HEK293T (cell line): ENCODE results near the gene SH3PXD2A.

ENCODE experiments used
- CTCF ChIA-PET: fragments of 350-600 bp; formaldehyde crosslinking; extraction: SDS; loops from one replicate; lab custom pipeline; 2021; ENCODE audit warnings: antibody characterized with exemption, inconsistent platforms; lab: Yijun Ruan, JAX
- POLR2A ChIA-PET: fragments of 350-600 bp; formaldehyde crosslinking; extraction: SDS; loops from one replicate; lab custom pipeline; 2020; ENCODE audit warnings: antibody characterized with exemption, inconsistent platforms; lab: Yijun Ruan, JAX
- DNase-seq: peaks from one replicate; pipeline ENCODE4 v3.0.0; 2012; ENCODE audit warnings: mixed read lengths; ENCODE audit errors: extremely low spot score
- ARNT ChIP-seq: fragments of 450-650 bp; IDR thresholded peaks from 2 replicates; pipeline ENCODE4 v1.6.1; 2017; ENCODE audit warnings: mild to moderate bottlenecking
- BHLHE40 ChIP-seq: fragments of 450-650 bp; IDR thresholded peaks from 2 replicates; pipeline ENCODE4 v1.6.1; 2016; ENCODE audit warnings: mild to moderate bottlenecking, moderate library complexity, borderline replicate concordance
- CTBP1 ChIP-seq: fragments of 450-650 bp; IDR thresholded peaks from 2 replicates; pipeline ENCODE4 v1.6.1; 2016; ENCODE audit warnings: borderline replicate concordance
- ELF4 ChIP-seq: fragments of 450-650 bp; IDR thresholded peaks from 2 replicates; pipeline ENCODE4 v1.6.1; 2017; ENCODE audit warnings: antibody characterized with exemption
- FOXA1 ChIP-seq: fragments of 450-650 bp; IDR thresholded peaks from 2 replicates; pipeline ENCODE4 v1.6.1; 2016; ENCODE audit warnings: mild to moderate bottlenecking
- FOXK2 ChIP-seq: fragments of 450-650 bp; IDR thresholded peaks from 2 replicates; pipeline ENCODE4 v1.6.1; 2016; ENCODE audit warnings: mild to moderate bottlenecking
- FOXM1 ChIP-seq: fragments of 450-650 bp; IDR thresholded peaks from 2 replicates; pipeline ENCODE4 v1.6.1; 2017; ENCODE audit warnings: mild to moderate bottlenecking, borderline replicate concordance
- HDGF ChIP-seq: fragments of 450-650 bp; IDR thresholded peaks from 2 replicates; pipeline ENCODE4 v1.6.1; 2017; ENCODE audit warnings: antibody characterized with exemption, borderline replicate concordance
- L3MBTL2 ChIP-seq: fragments of 450-650 bp; conservative IDR thresholded peaks from 2 replicates; pipeline ENCODE4 v1.6.1; 2016; ENCODE audit warnings: mild to moderate bottlenecking
- LEF1 ChIP-seq: fragments of 450-650 bp; IDR thresholded peaks from 2 replicates; pipeline ENCODE4 v1.6.1; 2017; ENCODE audit warnings: mild to moderate bottlenecking, borderline replicate concordance
- NFRKB ChIP-seq: fragments of 450-650 bp; IDR thresholded peaks from 2 replicates; pipeline ENCODE4 v1.6.1; 2016; ENCODE audit warnings: mild to moderate bottlenecking, moderate library complexity
- SP1 ChIP-seq: fragments of 450-650 bp; IDR thresholded peaks from 2 replicates; pipeline ENCODE4 v1.6.1; 2017
- SUZ12 ChIP-seq: fragments of 450-650 bp; IDR thresholded peaks from 2 replicates; pipeline ENCODE4 v1.6.1; 2016; ENCODE audit warnings: mild to moderate bottlenecking
- TARDBP ChIP-seq: fragments of 450-650 bp; IDR thresholded peaks from 2 replicates; pipeline ENCODE4 v1.6.1; 2016
- ZNF384 ChIP-seq: fragments of 450-650 bp; IDR thresholded peaks from 2 replicates; pipeline ENCODE4 v1.6.1; 2016
- TF ChIP-seq, protein P1 (sequence below): fragments of 450-650 bp; IDR thresholded peaks from 2 replicates; pipeline ENCODE4 v1.6.1; 2016

The SH3PXD2A gene

DNA sequence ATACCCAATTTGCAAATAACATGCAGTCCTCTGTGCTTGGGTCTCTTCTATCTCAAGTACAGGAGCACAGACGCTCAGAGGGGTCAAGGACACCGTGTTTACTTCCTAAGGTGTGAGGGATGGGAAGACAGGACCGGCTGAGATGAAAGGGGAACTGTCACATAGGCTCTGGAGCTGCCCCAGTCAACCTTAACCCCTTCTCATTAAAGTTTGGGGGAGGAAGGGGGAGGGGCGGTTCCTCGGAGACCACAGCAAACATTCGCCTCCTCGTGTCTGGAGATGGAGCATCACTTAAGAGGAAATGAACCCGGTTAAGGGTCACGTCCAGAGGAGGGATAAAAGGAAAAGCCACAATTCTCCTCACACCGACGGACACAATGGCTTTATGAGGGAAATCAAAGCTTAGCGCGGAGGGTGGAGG, 1.1 kb downstream of the SH3PXD2A start:
- no peak for DNase-seq
- ChIA-PET POLR2A (interaction anchor here (0.8 to 1.0 kb wide), 2 partner anchors 12 to 141 kb away, joined by 3 read pairs; no protein-coding TSS in a partner anchor), CTCF (interaction anchor here (0.6 to 1.1 kb wide), 3 partner anchors 135 to 143 kb away, joined by 3 to 6 read pairs (median 3); no protein-coding TSS in a partner anchor)
- no peak for TF ChIP-seq TARDBP
- no peak for TF ChIP-seq FOXM1
- no peak for TF ChIP-seq L3MBTL2
- TF ChIP-seq, protein P1, sequence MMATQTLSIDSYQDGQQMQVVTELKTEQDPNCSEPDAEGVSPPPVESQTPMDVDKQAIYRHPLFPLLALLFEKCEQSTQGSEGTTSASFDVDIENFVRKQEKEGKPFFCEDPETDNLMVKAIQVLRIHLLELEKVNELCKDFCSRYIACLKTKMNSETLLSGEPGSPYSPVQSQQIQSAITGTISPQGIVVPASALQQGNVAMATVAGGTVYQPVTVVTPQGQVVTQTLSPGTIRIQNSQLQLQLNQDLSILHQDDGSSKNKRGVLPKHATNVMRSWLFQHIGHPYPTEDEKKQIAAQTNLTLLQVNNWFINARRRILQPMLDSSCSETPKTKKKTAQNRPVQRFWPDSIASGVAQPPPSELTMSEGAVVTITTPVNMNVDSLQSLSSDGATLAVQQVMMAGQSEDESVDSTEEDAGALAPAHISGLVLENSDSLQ, result no peak
- no peak for TF ChIP-seq NFRKB
- no peak for TF ChIP-seq FOXA1
- TF ChIP-seq SUZ12, result no peak
- TF ChIP-seq LEF1, result no peak
- TF ChIP-seq ARNT, result no peak

- ChIA-PET POLR2A (no interaction called here), CTCF (interaction anchor here (0.5 to 1.2 kb wide), 4 partner anchors 15 to 849 kb away, joined by 3 to 4 read pairs (median 3); no protein-coding TSS in a partner anchor)
- no peak for DNase-seq
- TF ChIP-seq FOXA1, result no peak
- TF ChIP-seq BHLHE40, result no peak
- no peak for TF ChIP-seq NFRKB
- no peak for TF ChIP-seq FOXM1
- no peak for TF ChIP-seq CTBP1
- TF ChIP-seq LEF1, result no peak
- no peak for TF ChIP-seq ARNT
- TF ChIP-seq ZNF384, result no peak
- no peak for TF ChIP-seq ELF4
- TF ChIP-seq, protein P1, result no peak
- no peak for TF ChIP-seq SUZ12
- no peak for TF ChIP-seq SP1
- TF ChIP-seq HDGF, result no peak
- TF ChIP-seq L3MBTL2, result no peak
- no peak for TF ChIP-seq FOXK2
Observed at GRCh38 chr10:103853428-103854264, 1.7 kb downstream of the SH3PXD2A start.

DNA sequence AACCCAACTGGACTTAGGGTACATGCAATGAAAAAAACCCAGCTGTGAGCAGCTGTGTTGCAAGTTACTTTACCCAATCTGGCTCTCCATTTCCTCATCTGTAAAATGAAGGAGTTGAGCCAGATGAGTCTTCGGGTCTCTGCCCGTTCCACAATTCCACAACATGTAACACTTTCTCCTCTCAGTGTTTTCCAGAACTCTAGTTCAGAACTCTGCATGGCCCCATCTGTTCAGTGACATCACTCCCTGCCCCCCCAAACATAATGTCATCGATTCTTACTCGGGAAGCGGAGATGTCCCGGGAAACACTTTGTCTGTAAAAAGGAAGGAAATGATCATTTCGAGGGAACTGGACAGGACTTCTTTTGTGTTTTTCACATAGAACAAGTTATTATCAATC, 2.5 kb downstream of the SH3PXD2A start:
- no peak for DNase-seq
- ChIA-PET CTCF (interaction anchor here (0.6 to 1.2 kb wide), 2 partner anchors 16 to 848 kb away, joined by 3 read pairs; no protein-coding TSS in a partner anchor), POLR2A (interaction anchor here (1.1 kb wide), 1 partner anchor 18 kb away, joined by 3 read pairs; no protein-coding TSS in a partner anchor)
- TF ChIP-seq, protein P1, result no peak
- no peak for TF ChIP-seq FOXM1
- no peak for TF ChIP-seq LEF1
- no peak for TF ChIP-seq BHLHE40
- no peak for TF ChIP-seq TARDBP
- no peak for TF ChIP-seq ZNF384
- no peak for TF ChIP-seq CTBP1
- TF ChIP-seq SUZ12, result no peak
- TF ChIP-seq L3MBTL2, result no peak
- TF ChIP-seq NFRKB, result no peak

- TF ChIP-seq ARNT, result no peak
- no peak for TF ChIP-seq TARDBP
- no peak for TF ChIP-seq NFRKB
- TF ChIP-seq L3MBTL2, result no peak
- TF ChIP-seq ELF4, result no peak
- no peak for TF ChIP-seq FOXM1
- TF ChIP-seq SUZ12, result no peak
- TF ChIP-seq LEF1, result no peak
- no peak for TF ChIP-seq CTBP1
- no peak for TF ChIP-seq FOXA1
- TF ChIP-seq HDGF, result no peak
- TF ChIP-seq BHLHE40, result no peak
- TF ChIP-seq, protein P1, result no peak
- POLR2A ChIA-PET, result interaction anchor here (1.1 kb wide), 1 partner anchor 17 kb away, joined by 3 read pairs; no protein-coding TSS in a partner anchor
- CTCF ChIA-PET, result interaction anchor here (0.5 to 1.2 kb wide), 2 partner anchors 17 to 133 kb away, joined by 3 to 4 read pairs; no protein-coding TSS in a partner anchor
Observed at GRCh38 chr10:103852189-103852711, 3.1 kb downstream of the SH3PXD2A start.

GRCh38 chr10:103851261-103851660, 4.1 kb downstream of the SH3PXD2A start:
- ChIA-PET POLR2A (no interaction called here), CTCF (no interaction called here)
- DNase-seq, result no peak
- TF ChIP-seq ZNF384 (no peak), FOXA1 (no peak), NFRKB (no peak), LEF1 (no peak), BHLHE40 (no peak), HDGF (no peak), SP1 (no peak), ARNT (no peak)
- TF ChIP-seq, protein P1, result no peak

More at GRCh38 chr10:103852189-103852711, 3.1 kb downstream of the SH3PXD2A start:
- no peak for DNase-seq
